Measurements from ENCODE around the gene ATP13A1.
"Not testable (repeated sequence)": the region's sequence is repeated elsewhere in the genome, so short reads cannot be mapped to it uniquely, and the experiment has no call there.

The ATP13A1 gene

DNA sequence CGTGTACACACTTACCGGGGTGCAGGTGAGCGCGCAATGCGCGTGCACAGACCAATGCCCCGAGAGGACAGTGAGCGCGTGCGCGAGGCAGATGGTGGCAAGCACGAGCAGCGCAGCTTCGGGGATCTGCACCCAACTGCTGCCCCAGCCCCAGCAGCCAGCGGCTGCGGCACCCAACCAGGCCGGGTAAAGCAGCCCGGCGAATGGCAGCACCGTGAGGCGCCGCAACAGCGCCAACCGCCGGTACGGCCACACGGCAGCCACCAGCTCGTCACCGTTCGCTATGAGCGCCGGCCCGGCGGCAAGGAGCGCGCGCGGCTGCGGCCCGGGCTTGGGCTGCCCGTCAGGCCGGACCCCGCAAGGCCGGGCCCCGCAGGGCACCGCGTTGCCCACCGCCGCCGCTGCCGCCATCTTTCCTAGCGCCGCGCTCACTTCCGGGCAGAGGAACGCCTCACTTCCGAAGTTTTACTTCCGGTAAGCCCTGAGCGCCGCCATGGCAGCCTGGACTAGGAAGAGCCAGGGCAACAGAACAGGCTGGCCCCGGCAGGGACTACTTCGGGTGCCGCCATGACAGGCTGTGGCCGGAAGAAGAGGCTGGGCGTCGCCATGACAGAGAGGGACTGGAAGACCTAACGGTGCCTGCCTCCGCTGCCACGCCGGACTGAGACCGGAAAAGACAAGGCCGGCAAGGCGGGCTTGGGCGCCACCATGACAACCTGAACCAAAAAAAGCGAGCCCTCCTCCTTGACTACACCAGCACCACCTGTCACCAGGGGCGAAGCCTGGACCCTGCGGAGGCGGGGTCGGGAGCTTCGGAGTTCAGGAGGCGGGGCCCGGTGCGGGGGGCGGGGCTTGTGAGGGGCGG, at the start of gene ATP13A1:
Gene ATP13A1 (minus strand): TSS at position 421 of the 865 bp plus-strand sequence. CDS start 10 bp downstream, at position 411.
- TF ChIP-seq, protein P1, sequence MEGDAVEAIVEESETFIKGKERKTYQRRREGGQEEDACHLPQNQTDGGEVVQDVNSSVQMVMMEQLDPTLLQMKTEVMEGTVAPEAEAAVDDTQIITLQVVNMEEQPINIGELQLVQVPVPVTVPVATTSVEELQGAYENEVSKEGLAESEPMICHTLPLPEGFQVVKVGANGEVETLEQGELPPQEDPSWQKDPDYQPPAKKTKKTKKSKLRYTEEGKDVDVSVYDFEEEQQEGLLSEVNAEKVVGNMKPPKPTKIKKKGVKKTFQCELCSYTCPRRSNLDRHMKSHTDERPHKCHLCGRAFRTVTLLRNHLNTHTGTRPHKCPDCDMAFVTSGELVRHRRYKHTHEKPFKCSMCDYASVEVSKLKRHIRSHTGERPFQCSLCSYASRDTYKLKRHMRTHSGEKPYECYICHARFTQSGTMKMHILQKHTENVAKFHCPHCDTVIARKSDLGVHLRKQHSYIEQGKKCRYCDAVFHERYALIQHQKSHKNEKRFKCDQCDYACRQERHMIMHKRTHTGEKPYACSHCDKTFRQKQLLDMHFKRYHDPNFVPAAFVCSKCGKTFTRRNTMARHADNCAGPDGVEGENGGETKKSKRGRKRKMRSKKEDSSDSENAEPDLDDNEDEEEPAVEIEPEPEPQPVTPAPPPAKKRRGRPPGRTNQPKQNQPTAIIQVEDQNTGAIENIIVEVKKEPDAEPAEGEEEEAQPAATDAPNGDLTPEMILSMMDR (IDR thresholded peaks at IDR 0.05; ENCODE audit: control insufficient read depth, insufficient read depth, low read depth, low read length, missing control alignments), result no peak
- H3K4me3 ChIP-seq (ENCODE audit: control insufficient read depth, low read depth, low read length), result peak within 1 kb of the TSS; percentile 95
- peak; percentile 83 for DNase-seq (ENCODE audit: low read depth)

DNA sequence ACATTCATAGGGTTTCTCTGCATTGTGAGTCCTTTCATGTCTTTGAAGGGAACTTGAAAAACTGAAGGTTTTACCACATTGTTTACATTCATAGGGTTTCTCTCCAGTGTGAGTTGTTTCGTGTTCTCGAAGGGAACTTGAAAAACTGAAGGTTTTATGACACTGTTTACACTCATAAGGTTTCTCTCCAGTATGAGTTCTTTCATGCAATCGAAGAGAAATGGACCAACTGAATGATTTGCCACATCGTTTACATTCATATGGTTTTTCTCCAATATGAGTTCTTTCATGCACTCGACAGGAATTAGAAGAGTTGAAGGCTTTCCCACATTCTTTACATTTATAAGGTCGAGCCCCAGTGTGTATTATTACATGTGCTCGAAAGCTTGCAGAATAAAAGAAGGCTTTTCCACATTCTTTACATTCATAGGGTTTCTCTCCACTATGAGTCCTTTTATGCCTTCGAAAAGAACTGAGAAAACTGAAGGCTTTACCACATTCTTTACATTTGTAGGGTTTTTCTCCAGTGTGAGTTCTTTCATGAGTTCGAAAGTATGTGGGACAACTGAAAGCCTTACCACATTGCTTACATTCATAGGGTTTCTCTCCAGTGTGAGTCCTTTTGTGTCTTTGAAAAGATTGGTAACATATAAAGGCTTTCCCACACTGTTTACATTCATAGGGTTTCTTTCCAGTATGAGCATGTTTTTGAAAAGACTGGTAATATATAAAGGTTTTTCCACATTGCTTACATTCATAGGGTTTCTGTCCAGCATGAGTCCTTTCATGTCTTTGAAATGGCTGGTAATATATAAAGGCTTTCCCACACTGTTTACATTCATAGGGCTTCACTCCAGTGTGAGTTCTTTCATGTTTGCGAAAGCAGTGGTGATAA, 48.7 kb upstream of the ATP13A1 start:
- no peak for DNase-seq (ENCODE audit: low read depth)
- TF ChIP-seq, protein P1 (IDR thresholded peaks at IDR 0.05; ENCODE audit: control insufficient read depth, insufficient read depth, low read depth, low read length, missing control alignments), result no peak
- H3K4me3 ChIP-seq (ENCODE audit: control insufficient read depth, low read depth, low read length), result no peak overlapping the region

DNA sequence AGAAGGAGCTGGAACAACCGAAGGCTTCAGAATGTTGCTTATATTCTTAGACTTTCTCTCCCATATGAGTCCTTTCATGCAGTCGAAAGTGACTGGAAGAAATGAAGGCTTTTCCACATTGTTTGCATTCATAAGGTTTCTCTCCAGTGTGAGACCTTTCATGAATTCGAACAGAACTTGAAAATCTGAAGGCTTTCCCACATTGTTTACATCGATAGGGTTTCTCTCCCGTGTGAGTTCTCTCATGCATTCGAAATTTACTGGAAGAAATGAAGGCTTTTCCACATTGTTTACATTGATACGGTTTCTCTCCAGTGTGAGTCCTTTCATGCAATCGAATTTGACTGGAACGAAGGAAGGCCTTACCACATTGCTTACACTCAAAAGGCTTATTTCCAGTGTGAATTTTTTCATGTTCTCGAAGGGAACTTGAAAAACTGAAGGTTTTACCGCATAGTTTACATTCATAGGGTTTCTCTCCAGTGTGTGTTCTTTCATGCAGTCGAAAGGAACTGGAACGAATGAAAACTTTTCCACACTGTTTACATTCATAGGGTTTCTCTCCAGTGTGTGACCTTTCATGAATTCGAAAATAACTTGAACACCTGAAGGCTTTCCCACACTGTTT, 47.9 kb upstream of the ATP13A1 start:
- no peak overlapping the region for H3K4me3 ChIP-seq (ENCODE audit: control insufficient read depth, low read depth, low read length)
- TF ChIP-seq, protein P1 (IDR thresholded peaks at IDR 0.05; ENCODE audit: control insufficient read depth, insufficient read depth, low read depth, low read length, missing control alignments), result no peak
- no peak for DNase-seq (ENCODE audit: low read depth)

DNA sequence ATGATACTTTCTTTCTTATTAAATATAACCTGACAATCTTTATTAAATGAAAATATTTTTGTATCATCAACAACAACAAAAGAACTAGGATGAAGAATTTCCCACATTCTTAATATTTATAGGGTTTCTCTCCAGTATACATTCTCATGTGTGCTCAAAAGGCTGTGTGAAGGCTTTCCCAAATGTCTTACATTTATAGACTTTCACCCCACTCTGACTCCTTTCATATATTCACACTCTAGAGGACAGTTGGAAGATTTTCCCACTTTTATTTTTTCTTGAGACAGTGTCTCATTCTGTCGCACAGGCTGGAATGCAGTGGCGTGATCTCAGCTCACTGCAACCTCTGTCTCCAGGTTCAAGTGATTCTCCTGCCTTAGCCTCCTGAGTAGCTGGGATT, 47.0 kb upstream of the ATP13A1 start:
- H3K4me3 ChIP-seq (ENCODE audit: control insufficient read depth, low read depth, low read length), result no peak overlapping the region
- no peak for DNase-seq (ENCODE audit: low read depth)
- TF ChIP-seq, protein P1 (IDR thresholded peaks at IDR 0.05; ENCODE audit: control insufficient read depth, insufficient read depth, low read depth, low read length, missing control alignments), result no peak

DNA sequence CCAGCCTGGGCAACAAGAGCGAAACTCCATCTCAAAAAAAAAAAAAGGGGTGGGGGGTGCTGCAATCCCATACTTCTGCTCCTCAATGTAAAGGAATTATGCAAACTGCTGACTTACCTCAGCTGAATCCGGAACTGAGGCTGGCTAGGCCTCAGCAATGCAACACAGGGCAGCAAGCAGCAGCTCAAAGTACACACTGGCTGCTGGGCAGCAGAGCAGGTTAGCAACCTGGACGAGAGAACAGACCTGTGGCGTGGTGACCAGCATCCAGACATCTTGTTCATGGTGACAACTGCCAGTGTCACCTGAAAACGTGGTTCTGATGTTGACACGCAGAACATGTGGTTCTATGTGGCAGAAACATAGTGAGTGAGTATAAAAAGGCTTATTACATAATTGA, 41.4 kb upstream of the ATP13A1 start:
- TF ChIP-seq, protein P1 (IDR thresholded peaks at IDR 0.05; ENCODE audit: control insufficient read depth, insufficient read depth, low read depth, low read length, missing control alignments), result no peak
- no peak overlapping the region for H3K4me3 ChIP-seq (ENCODE audit: control insufficient read depth, low read depth, low read length)
- no peak for DNase-seq (ENCODE audit: low read depth)

DNA sequence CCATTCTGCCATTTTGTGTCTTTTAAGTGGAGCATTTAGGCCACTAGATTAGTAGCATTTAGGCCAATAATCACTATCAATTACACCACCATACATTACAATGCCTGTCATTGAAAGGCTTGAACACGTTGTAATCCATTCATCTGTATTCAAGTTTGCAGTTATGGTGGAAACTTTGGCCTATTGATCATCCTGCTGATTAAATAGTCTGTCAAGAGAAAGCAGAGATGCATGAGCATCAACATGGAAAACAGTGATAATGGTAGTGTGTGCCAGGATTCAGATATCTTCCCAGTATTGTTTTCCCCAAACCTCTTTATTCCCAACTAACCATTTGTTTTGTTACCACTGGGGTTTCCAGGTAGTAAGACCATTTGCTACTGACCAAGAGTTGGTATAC, 37.0 kb upstream of the ATP13A1 start:
- not testable (repeated sequence) for DNase-seq (ENCODE audit: low read depth); H3K4me3 ChIP-seq (ENCODE audit: control insufficient read depth, low read depth, low read length)

Data from AG09309 (cell line).